ENCODE data around the gene RBM23. TPM values are rescaled to one million over a fixed set of nuclear protein-coding genes. Genes with fewer than 3 reads are reported as not detected.

The RBM23 gene
- total and polyA plus RNA-seq, 9 of the 15 experiments (the other 6 are each of a cell fraction or from before 2014, with no cell fraction given): 46.0 to 102 (median 58.5) TPM

GRCh38 chr14:22884076-22884737, 34.7 kb downstream of the RBM23 start:
- ChIA-PET POLR2A (interaction anchor here (0.5 to 3.8 kb wide), 7 partner anchors 9 to 329 kb away, joined by 3 to 60 read pairs (median 4); partner anchors contain the start of genes LRP10, PRMT5 and RBM23), CTCF (ENCODE audit: low intra/inter-chr PET ratio) (no interaction called here)
- H3K27me3 ChIP-seq (ENCODE audit: control insufficient read depth in 2 of 2, insufficient read depth in 2 of 2, low read length in 2 of 2): no peaks in the 10 kb centered on the region
- H2AFZ ChIP-seq (ENCODE audit: low read depth, low read length): peak overlapping the region; percentile 11; the same call in 1 of the 2 replicates
- in situ Hi-C loops (cut with MboI) (no loop called here), intact Hi-C loops (cut with micrococcal nuclease) (no loop called here)
- peaks cover 26 to 40% of the 10 kb centered on the region in 2 experiments for H3K4me1 ChIP-seq (replicated peaks in 1 of 2; ENCODE audit: control insufficient read depth in 2 of 2, insufficient read depth in 2 of 2, low read length in 2 of 2)
- H3K79me2 ChIP-seq (ENCODE audit: control insufficient read depth, insufficient read depth, low read length): peaks cover 14% of the 10 kb centered on the region
- H3K27ac ChIP-seq (ENCODE audit: extremely low read depth, low read depth, low read length): no peak overlapping the region; the same call in 2 of the 3 replicates
- ATAC-seq (no peak), DNase-seq (ENCODE audit: extremely low read depth in 1 of 4, low spot score in 3 of 4) (no peak), FAIRE-seq (peak; percentile 15)
- H3K9me1 ChIP-seq (ENCODE audit: control insufficient read depth, insufficient read depth, low read length): no peaks in the 10 kb centered on the region
- no peaks in the 10 kb centered on the region for H4K20me1 ChIP-seq (replicated peaks; ENCODE audit: control insufficient read depth, insufficient read depth, low read length)
- WGBS (ENCODE audit: insufficient coverage, low coverage, missing lambda C conversion rate): 68% methylated on average over 7 of the region's 7 CpGs
- H3K9me3 ChIP-seq (replicated peaks; ENCODE audit: control insufficient read depth, insufficient read depth, low read depth, low read length): no peaks in the 10 kb centered on the region
- H3K4me2 ChIP-seq (ENCODE audit: insufficient read depth, low read length): no peak overlapping the region
- no peak overlapping the region for H3K4me3 ChIP-seq
- no TSS peak for BruUV-seq (replicated peaks)
- H3K36me3 ChIP-seq (ENCODE audit: control insufficient read depth, insufficient read depth, low read length): no peaks in the 10 kb centered on the region
- peak overlapping the region in 1 of 2 experiments; percentile 4; a peak in 1 of 4 replicates for H3K9ac ChIP-seq (ENCODE audit: insufficient read depth in 1 of 2, low read depth in 2 of 2, low read length in 2 of 2)
- TF ChIP-seq NCOA2 (IDR thresholded peaks at IDR 0.05; ENCODE audit: partially characterized antibody in 2 of 2) (no peak), CREB3 (tag; conservative IDR thresholded peaks at IDR 0.05; ENCODE audit: low read depth) (no peak), POLR3A (IDR thresholded peaks at IDR 0.05; ENCODE audit: borderline replicate concordance, extremely low read depth, insufficient read depth, insufficient read length) (no peak), SIN3A (IDR thresholded peaks at IDR 0.05; ENCODE audit: borderline replicate concordance in 2 of 2, control insufficient read depth in 1 of 2, low read depth in 2 of 2, low read length in 2 of 2) (no peak), BCLAF1 (IDR thresholded peaks at IDR 0.05; ENCODE audit: borderline replicate concordance in 1 of 2, control insufficient read depth in 1 of 2, low read depth in 2 of 2, low read length in 1 of 2) (no peak), NUFIP1 (IDR thresholded peaks at IDR 0.05; ENCODE audit: partially characterized antibody) (no peak), TCF15 (CRISPR knock-in tag; IDR thresholded peaks at IDR 0.05) (no peak), ZNF12 (CRISPR knock-in tag; IDR thresholded peaks at IDR 0.05) (no peak), STAG1 (CRISPR knock-in tag; IDR thresholded peaks at IDR 0.05; ENCODE audit: borderline replicate concordance) (no peak), TAF9B (IDR thresholded peaks at IDR 0.05; ENCODE audit: partially characterized antibody) (no peak), U2AF1 (optimal IDR thresholded peaks at IDR 0.05; ENCODE audit: low read depth, low read length) (no peak), CEBPG (CRISPR knock-in tag; IDR thresholded peaks at IDR 0.05) (no peak), CEBPG (tag; conservative IDR thresholded peaks at IDR 0.05 in 1 of 2, IDR thresholded peaks at IDR 0.05 in 1 of 2) (no peak), RBM17 (IDR thresholded peaks at IDR 0.05; ENCODE audit: borderline replicate concordance, low read depth, low read length) (no peak), ZNF384 (IDR thresholded peaks at IDR 0.05; ENCODE audit: low read depth, low read length) (no peak)

All from K562 (cell line).